Mesodermal cell (in vitro differentiated cells): ENCODE measurements around the gene MYBPC3.
"Not testable (repeated sequence)": the region's sequence is repeated elsewhere in the genome, so short reads cannot be mapped to it uniquely, and the experiment has no call there.

Experiments
- H3K27ac ChIP-seq: 2 replicates; pipeline ENCODE4 v1.7.0; 2013; ENCODE audit warnings: mild to moderate bottlenecking, low read depth, low read length, moderate library complexity; ENCODE audit not compliant: severe bottlenecking
- H3K36me3 ChIP-seq: 2 replicates; pipeline ENCODE4 v1.7.1; 2013; ENCODE audit warnings: mild to moderate bottlenecking, low read length, moderate library complexity; ENCODE audit not compliant: control insufficient read depth, insufficient read depth
- H3K4me1 ChIP-seq: one replicate; pipeline ENCODE4 v1.7.1; 2013; ENCODE audit warnings: mild to moderate bottlenecking, low read length; ENCODE audit not compliant: insufficient read depth, control insufficient read depth, poor library complexity, severe bottlenecking
- H3K4me3 ChIP-seq: 2 replicates; pipeline ENCODE4 v1.7.0; 2013; ENCODE audit warnings: low read length, control low read depth, mild to moderate bottlenecking; ENCODE audit not compliant: insufficient read depth, poor library complexity, severe bottlenecking; ENCODE audit errors: extremely low read depth
- H3K9me3 ChIP-seq: 2 replicates; pipeline ENCODE4 v1.7.1; 2013; ENCODE audit warnings: mild to moderate bottlenecking, low read length, moderate library complexity; ENCODE audit not compliant: control insufficient read depth
- WGBS, 2 experiments: methylation state at CpG; one replicate each; pipeline ENCODE4 v1.1.5; 2013; ENCODE audit warnings: missing lambda C conversion rate in 2 of 2; ENCODE audit not compliant: insufficient coverage in 2 of 2; 5-methylcytosine and 5-hydroxymethylcytosine counted together

The MYBPC3 gene

DNA sequence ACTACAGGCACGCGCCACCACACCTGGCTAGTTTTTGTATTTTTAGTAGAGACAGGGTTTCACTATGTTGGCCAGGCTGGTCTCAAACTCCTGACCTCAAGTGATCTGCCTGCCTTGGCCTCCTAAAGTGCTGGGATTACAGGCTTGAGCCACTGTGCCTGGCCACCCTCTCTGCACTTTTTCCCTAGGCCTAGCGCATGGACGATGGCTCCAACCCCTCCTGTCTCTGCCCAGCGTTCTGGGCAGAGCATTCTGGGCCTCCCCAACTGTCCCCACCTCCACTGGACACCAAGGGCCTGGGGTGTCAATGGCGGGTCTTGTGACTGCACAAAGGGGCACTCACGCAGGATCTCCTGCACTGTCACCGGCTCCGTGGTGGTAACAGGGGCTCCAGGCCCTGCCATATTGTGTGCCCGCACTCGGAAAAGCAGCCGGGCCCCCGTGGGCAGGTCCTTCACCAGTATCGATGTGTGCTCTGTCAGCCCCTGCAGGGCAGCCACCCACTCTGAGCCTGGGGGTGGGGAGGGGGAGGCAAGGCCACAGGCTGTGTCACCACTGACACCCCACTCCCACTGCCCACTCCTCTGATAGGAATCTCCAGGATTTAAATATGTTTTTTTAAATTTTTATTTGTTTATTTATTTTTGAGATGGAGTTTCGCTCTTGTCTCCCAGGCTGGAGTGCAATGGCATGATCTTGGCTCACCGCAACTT, 17.6 kb downstream of the MYBPC3 start:
- H3K9me3 ChIP-seq, H3K27ac ChIP-seq, H3K36me3 ChIP-seq, H3K4me3 ChIP-seq, H3K4me1 ChIP-seq: not testable (repeated sequence)
- WGBS, 2 experiments = 90 to 97% methylated on average over 9 to 10 of the region's 16 CpGs

DNA sequence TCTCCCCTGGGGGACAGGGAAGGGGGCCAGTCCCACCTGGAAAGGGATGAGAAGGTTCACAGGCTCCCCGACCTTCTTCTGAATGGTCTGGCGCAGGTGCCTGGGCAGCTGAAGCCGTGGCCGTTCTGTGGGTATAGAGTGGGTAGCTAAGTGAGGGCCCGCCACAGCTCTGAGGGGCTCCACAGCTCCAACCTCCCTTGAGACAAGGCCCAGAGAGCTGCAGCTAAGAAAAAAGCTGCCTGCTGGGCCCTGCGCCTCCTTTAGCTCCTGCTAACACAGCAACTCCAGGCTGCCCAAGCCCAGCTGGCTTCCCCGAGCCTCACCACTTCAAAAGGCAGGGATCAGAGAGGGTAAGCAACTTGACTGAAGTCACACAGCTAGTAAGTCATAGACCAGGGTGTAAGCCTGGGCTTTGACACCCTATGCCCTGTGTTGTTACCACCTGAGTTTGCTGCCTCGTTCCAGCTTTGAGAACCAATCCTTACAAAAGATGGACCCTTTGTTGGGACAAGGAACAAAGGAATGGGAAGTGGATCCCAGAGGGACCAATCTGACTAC, 18.5 kb downstream of the MYBPC3 start:
- Histone ChIP-seq H3K4me3 (no peak overlapping the region), H3K27ac (no peak overlapping the region), H3K9me3 (no peaks in the 10 kb centered on the region), H3K4me1 (no peaks in the 10 kb centered on the region), H3K36me3 (peaks cover 12% of the 10 kb centered on the region)
- WGBS, 2 experiments = 91 to 97% methylated on average over 5 to 6 of the region's 8 CpGs

DNA sequence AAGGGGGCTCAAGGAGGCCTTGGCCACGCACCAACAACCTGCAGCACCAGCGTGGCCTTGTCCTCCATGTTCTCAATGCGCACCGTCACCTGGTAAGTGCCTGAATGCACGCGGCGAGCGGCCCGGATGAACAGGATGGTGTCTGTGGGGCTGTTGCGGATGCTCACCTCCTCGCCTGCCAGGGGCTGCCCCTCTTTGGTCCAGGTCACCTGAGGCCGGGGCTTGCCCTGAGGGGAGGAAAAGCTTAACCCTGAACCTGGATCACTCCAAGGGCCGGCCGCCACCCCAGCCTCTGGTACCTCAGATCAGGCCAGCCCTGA, 19.0 kb downstream of the MYBPC3 start:
- Histone ChIP-seq H3K36me3 (peaks cover 17% of the 10 kb centered on the region), H3K9me3 (no peaks in the 10 kb centered on the region), H3K4me1 (no peaks in the 10 kb centered on the region), H3K4me3 (no peak overlapping the region), H3K27ac (no peak overlapping the region)
- 93 to 97% methylated on average over 13 of the region's 14 CpGs for WGBS, 2 experiments

DNA sequence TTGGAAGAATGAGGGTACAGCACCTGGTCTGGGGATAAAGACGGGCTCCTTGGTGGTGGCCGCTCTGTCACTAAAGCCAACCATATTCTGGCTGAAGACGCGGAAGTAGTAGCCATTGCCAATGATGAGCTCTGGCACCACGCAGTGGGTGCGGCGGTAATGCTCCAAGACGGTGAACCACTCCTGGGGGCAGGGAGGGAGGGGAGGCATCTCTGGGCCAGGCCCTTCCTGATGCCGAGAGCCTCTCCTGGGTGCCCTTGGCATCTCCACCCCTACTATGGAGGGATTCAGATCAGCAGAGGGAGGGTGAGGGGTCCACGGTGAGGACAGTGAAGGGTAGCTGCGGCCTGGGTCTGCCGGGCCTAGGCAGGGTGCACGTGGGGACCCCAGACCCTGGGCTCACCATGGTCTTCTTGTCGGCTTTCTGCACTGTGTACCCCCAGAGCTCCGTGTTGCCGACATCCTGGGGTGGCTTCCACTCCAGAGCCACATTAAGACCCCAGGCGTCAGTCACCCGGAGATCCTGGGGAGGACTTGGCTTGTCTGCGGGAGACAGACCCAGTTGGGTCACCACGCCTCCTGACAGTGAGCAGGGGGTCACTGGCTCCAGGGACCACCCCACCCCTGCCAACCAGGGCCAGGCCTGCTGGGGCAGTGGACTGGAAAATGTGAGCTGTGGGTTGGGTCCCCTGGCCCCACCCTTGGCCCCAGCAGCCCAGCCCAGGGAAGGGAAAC, 19.5 kb downstream of the MYBPC3 start:
- WGBS, 2 experiments = 97 to 99% methylated on average over 17 of the region's 20 CpGs
- no peaks in the 10 kb centered on the region for H3K9me3 ChIP-seq

GRCh38 chr11:47332303-47332711, 20.2 kb downstream of the MYBPC3 start:
- no peak overlapping the region for H3K4me3 ChIP-seq
- H3K27ac ChIP-seq = no peak overlapping the region
- H3K36me3 ChIP-seq = peaks cover 21% of the 10 kb centered on the region
- H3K9me3 ChIP-seq = no peaks in the 10 kb centered on the region
- H3K4me1 ChIP-seq = no peaks in the 10 kb centered on the region
- 91 to 98% methylated on average over 10 to 11 of the region's 13 CpGs for WGBS, 2 experiments

More for the DNA sequence above, 19.5 kb downstream of the MYBPC3 start:
- H3K4me1 ChIP-seq = no peaks in the 10 kb centered on the region
- H3K27ac ChIP-seq = no peak overlapping the region
- peaks cover 18% of the 10 kb centered on the region for H3K36me3 ChIP-seq
- H3K4me3 ChIP-seq = no peak overlapping the region

GRCh38 chr11:47331454-47332302, 20.8 kb downstream of the MYBPC3 start:
- Histone ChIP-seq H3K27ac (no peak overlapping the region), H3K4me3 (no peak overlapping the region), H3K4me1 (no peaks in the 10 kb centered on the region), H3K9me3 (no peaks in the 10 kb centered on the region), H3K36me3 (peaks cover 26% of the 10 kb centered on the region)
- WGBS, 2 experiments = 90 to 91% methylated on average over 17 to 19 of the region's 21 CpGs

GRCh38 chr11:47329987-47330931, 22.2 kb downstream of the MYBPC3 start:
- Histone ChIP-seq H3K4me3 (no peak overlapping the region), H3K9me3 (no peaks in the 10 kb centered on the region), H3K36me3 (peaks cover 40% of the 10 kb centered on the region), H3K27ac (peak overlapping the region; percentile 16), H3K4me1 (no peaks in the 10 kb centered on the region)
- WGBS, 2 experiments = 89 to 92% methylated on average over 11 to 16 of the region's 16 CpGs

- no peaks in the 10 kb centered on the region for H3K4me1 ChIP-seq
- H3K36me3 ChIP-seq = peaks cover 42% of the 10 kb centered on the region
- 88 to 97% methylated on average over 9 of the region's 12 CpGs for WGBS, 2 experiments
- H3K9me3 ChIP-seq = no peaks in the 10 kb centered on the region
- H3K4me3 ChIP-seq = no peak overlapping the region
- H3K27ac ChIP-seq = no peak overlapping the region
These were observed 23.0 kb downstream of the MYBPC3 start for GRCh38 chr11:47329431-47329986.

GRCh38 chr11:47328449-47329390, 23.8 kb downstream of the MYBPC3 start:
- WGBS, 2 experiments = 91 to 93% methylated on average over 22 to 23 of the region's 29 CpGs
- no peaks in the 10 kb centered on the region for H3K4me1 ChIP-seq
- no peaks in the 10 kb centered on the region for H3K9me3 ChIP-seq
- no peak overlapping the region for H3K4me3 ChIP-seq
- no peak overlapping the region for H3K27ac ChIP-seq
- H3K36me3 ChIP-seq = peaks cover 42% of the 10 kb centered on the region
